Stimulated activated CD8-positive, alpha-beta memory T cell treated with anti-CD3 and anti-CD28 coated beads, Interleukin-4, amount 100 ng/mL, for 4 hours (primary cell): ENCODE data around the gene GNPTG.

Experiments
- DNase-seq, 2 donors: peaks; one replicate each; pipeline ENCODE4 v3.0.0-alpha.2; 2020; ENCODE audit warnings: low read depth in 2 of 2, low spot score in 1 of 2

Gene GNPTG

DNA sequence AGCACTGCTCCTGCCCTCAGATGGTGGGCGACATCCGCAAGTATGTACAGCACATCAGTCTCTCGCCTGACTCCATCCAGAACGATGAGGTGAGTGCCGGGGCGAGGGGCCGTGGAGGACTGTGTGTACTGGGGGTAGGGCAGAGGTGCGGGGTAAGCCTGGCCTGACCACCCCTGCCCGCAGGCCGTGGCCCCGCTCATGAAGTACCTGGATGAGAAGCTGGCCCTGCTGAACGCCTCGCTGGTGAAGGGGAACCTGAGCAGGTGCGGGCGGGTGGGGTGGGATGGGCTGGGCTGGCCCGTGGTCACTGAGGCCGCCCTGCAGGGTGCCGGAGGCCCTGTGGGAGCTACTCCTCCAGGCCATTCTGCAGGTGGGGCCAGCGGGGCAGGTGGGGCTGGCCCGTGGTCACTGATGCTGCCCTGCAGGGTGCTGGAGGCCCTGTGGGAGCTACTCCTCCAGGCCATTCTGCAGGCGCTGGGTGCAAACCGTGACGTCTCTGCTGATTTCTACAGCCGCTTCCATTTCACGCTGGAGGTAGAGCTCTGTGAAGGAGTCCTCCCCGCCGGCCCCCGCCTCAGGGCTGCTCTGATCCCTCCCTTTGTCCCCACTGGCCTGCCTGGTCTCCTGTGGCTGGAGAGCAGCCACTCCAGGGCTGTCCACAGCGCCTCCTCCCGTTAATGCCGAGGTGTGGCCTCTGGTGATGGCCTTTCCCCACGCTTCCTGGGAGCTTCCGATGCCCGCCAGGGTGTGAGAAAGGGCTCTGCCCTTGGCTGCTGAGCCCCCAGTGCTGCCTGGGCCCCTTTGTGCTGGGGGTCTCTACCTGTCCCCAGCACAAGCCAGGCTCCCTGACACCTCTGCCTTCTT lies 5.1 kb upstream of the GNPTG start:
- DNase-seq: no peak

DNA sequence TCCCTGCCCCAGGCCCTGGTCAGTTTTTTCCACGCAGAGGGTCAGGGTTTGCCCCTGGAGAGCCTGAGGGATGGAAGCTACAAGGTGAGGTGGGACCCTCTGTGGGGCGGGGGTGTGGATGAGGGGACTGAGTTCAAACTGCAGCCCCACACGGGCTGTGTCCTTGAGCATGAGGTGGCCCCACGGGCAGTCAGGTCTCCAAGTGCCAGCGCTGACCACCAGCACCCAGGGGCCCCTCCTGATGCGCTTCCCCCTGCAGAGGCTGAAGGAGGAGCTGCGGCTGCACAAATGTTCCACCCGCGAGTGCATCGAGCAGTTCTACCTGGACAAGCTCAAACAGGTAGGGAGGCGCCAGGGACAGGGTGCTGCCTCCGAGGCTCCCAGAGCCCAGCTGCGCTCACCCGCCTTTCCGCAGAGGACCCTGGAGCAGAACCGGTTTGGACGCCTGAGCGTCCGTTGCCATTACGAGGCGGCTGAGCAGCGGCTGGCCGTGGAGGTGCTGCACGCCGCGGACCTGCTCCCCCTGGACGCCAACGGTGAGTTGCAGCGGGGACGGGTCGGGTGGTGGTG lies 4.4 kb upstream of the GNPTG start:
- no peak for DNase-seq

DNA sequence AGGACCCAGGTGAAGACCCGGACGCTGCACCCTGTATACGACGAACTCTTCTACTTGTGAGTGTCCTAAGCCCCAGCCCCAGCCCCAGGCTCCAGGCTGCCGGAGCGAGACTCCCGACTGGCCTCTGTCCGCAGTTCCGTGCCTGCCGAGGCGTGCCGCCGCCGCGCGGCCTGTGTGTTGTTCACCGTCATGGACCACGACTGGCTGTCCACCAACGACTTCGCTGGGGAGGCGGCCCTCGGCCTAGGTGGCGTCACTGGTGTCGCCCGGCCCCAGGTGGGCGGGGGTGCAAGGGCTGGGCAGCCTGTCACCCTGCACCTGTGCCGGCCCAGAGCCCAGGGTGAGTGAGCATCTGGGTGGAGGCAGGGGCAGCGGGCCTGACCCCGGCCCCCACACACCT lies 3.8 kb upstream of the GNPTG start:
- DNase-seq: no peak

DNA sequence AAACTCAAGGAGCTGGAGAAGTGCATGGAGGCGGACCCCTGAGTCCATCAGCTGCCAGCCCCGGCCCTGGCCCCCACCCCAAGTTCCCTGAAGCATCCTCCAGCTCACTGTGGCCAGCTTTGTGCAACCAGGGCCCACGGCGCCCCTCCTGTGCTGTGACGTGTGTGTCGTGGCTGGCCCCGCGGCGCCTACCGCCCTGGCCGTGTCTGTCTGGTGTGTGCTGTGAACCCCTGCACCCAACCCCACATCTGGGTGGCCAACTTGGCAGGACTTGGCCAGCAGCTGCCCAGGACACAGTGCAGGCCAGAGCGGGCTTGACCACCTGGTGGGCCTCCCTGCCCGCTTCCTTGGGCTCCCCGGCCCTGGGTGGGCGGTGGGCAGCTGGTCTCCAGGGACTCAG lies 3.3 kb upstream of the GNPTG start:
- DNase-seq: no peak

DNA sequence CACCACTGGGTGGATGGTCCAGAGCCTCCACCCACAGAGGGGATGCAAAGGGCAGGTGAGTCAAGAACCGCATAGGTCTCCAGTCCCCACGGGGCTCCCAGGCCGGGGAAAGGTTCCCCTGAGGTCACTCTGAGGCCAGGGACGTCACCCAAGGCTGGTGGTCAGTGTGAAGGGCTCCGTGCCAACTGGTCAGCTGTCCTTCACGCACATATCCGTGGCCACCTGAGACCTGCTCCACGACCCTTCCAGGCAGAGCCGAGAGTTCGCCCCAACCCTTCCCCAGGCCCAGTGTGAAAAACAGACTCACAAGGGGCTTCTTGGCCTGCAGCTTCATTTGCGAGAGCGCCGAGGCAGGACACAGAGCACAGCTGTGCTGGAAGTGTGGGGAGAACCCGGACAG lies 2.8 kb upstream of the GNPTG start:
- no peak for DNase-seq

DNA sequence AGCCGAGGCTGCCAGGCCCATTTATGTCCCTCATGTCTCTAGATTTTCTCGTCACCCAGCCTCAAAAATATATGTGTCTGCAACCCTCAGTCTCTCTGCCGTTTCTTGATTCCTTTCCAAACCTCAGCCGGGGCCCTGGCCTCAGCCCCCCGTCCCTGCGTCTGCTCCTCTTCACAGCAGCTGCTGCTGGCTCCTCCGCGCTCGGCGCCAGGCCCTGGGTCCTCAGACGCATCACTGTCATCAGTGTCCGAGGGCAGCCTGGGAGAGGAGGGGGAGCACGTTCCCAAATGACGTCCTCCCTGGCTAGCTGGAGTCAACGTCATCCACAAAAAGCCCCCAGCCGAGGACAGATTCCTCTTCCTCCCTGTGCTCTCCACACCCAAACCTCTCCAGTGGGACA lies 2.4 kb upstream of the GNPTG start:
- DNase-seq: no peak

DNA sequence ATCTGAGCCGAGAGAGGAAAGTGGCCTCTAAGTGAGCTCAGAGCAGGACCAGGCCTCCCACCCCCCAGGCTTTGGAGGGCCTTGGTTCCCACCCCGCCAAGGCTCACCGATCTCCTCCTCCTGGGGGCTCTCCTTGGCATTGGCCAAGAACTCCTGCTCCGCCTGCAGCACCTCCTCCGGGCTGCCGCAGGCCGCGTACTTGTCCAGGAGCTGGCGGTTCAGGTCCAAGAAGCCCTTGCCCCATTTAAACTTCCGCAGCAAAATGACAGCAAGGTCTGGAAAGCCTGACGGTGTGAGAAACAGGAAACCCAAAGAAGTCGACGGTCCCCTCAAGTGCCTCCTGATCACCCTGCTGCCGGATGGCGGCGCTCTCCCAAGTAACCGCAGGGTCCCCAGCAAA lies 1.8 kb upstream of the GNPTG start:
- no peak for DNase-seq

DNA sequence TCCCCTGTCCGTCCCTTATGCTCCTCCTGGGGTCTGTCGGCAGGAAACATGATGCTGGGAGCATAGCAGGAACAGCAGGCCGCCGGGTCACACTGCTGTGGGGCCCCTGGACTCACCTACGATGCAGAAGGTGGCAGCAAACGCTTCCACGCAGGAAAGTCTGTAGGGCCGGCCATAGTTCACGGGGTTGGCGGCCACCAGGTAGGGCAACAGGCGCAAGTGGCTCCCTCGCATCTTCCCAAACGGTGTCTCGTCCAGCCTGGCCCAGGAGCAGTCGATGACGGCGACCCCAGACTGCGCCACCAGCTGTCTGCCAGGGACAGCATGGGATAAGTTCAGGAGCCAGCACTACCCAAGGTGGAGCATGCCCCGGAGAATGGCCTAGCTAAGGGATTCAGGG lies 1.0 kb upstream of the GNPTG start:
- DNase-seq: no peak

DNA sequence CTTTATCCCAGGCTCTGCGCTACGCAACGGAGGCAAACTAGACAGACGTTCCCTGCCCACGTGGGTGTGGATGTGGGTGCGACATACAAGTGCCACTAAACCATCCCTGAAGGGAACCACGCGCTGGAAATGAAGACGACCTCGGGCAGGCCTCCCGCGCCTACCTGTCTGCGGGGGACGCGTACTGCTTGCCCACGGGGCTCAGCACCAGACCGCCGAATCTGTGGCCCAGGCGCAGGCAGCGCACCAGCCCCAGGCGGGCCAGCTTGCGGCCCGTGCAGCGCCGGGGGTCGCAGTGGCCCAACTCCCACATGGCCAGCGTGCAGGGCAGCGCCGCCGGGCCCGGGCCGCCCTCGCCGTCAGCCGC lies 533 bp upstream of the GNPTG start:
- DNase-seq: no peak

DNA sequence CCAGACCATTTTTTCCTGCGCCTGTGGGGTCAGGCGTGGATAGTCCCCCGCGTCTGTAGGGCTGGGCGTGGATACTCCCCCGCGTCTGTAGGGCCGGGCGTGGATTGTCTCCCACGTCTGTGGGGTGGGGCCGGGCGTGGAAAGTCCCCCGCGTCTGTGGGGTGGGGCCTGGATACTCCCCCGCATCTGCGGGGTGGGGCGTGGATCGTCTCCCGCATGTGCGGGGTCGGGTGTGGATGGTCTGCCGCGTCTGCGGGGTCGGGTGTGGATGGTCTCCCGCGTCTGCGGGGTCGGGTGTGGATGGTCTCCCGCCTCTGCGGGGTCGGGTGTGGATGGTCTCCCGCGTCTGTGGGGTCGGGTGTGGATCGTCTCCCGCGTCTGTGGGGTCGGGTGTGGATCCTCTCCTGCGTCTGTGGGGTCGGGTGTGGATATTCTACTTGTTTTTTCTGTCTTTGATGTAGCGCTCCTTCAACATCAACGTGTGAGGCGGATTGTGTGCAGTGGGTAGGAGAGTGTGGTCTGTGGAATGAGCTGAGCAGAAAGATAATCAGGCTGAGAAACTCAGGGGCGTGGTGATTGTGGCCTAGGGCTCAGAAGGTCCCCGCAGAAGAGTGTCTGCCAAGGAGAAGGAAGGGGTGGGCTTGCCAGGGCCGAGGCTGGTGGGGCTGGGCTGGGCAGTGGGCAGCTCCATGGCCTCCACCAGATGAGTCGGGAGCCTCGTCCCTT lies 3.2 kb downstream of the GNPTG start:
- no peak for DNase-seq

DNA sequence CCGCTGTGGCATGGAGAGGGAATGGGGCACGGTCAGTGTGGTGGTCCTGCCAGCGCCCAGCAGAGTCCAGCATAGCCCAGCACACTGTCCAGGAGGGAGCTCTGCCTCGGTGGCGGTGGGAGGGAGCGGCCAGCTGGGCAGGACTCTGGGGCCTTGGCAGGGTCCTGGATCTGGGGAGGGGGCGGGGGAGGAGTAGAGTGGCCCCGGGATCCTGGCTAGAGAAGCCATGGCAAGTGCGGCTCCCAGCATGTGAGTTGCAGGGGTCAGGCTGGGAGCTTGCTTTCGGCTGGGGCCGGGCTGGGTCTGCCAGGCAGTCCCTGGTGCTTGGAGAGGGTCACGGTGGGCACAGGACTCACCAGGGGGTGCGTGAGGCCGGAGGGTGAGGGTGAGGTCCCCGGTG lies 3.9 kb downstream of the GNPTG start:
- DNase-seq: no peak

DNA sequence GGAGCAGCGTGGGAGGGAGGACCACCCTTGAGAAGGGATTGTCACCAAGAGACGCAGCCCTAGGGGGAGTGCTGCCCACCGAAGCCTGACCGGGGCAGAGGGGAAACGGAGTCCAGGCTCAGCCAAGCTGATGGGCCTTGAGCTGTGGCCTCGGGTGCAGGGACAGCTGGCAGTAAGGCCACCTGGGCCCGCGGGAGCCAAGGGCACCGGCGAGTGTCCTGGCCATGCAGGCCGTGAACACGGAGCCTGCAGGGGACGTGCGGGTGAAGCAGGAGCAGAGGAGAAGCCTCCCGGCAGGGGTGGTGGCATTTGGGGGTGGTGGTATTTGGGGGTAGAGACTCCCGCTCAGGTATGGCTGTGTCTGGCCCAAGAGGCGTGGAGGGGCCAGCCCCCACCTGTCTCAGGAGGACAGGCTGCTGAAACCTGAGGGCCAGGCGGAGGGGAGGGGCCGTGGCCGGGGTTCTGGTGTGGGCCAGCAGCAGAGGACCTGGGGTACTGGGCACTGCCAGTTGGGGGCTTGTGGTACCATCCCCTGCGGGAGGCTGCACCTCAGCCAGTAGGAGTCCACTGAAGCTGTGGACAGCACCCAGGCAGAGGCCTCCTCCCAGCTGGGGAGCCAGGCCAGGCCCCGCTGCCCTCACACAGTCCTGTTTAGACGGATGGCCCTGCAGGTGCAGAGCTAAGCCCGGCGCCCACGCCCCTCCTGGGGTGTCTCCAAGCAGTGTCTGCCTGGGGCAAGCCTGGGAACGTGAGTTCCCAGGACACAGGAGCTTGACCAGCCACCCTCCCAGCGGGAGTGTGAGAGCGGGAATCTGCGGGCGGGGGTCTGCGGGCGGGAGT lies 4.5 kb downstream of the GNPTG start:
- DNase-seq: no peak

DNA sequence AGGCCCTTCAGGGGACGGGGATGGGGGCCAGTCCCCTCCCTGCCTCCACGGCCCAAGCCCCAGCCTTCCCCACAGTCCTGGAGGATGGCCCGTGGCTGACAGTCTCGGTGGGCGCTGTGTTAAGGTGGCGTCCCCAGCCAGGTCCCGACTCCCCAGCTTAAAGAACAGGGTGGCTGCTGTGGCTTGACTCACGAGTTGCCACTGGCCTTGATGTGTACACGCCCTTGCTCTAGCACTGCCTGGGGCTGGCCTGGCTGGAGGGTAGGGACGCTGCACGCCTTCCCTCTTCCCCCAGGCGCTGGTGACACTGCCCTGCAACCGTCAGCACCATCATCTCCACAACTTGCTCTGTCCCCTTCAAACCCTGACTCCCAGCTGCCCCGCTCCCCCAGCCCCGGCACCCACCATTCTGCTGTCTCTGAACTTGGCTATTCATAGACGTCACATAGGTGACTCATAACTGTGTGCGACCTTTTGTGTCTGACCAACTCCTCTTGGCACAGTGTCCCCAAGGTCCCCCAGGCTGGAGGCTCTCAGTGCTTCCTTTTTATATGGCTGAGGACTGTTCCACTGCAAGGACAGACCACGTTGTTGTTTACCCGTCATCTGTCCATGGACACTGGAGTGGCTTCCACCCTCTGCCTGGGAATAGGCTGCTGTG lies 6.3 kb downstream of the GNPTG start:
- no peak for DNase-seq

DNA sequence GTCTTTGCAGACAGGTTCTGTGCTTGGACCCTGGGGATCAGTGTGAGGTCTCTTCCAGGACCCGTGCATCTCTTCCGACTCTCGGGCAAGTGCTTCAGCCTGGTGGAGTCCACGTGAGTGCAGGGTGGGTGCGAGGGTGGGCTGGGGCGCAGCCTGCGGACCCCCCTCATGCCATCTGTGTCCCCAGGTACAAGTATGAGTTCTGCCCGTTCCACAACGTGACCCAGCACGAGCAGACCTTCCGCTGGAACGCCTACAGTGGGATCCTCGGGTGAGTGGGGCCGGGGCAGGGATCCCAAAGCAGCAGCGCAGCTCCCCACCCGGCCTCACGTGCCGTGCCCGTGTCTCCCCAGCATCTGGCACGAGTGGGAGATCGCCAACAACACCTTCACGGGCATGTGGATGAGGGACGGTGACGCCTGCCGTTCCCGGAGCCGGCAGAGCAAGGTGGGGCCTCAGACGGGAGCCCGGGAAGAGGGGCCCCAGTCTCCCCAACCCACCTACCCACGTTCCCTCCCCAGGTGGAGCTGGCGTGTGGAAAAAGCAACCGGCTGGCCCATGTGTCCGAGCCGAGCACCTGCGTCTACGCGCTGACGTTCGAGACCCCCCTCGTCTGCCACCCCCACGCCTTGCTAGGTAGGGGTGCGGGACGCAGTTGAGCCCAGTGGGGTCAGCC lies 10.1 kb downstream of the GNPTG start:
- DNase-seq: no peak

DNA sequence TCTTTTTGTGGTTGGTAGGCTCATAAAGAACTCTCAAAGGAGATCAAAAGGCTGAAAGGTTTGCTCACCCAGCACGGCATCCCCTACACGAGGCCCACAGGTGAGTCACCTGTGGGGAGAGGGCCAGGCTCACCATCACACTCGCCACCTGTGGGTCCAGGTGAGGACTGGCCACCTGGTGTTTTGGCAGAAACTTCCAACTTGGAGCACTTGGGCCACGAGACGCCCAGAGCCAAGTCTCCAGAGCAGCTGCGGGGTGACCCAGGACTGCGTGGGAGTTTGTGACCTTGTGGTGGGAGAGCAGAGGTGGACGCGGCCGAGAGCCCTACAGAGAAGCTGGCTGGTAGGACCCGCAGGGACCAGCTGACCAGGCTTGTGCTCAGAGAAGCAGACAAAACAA lies 11.1 kb downstream of the GNPTG start:
- no peak for DNase-seq

DNA sequence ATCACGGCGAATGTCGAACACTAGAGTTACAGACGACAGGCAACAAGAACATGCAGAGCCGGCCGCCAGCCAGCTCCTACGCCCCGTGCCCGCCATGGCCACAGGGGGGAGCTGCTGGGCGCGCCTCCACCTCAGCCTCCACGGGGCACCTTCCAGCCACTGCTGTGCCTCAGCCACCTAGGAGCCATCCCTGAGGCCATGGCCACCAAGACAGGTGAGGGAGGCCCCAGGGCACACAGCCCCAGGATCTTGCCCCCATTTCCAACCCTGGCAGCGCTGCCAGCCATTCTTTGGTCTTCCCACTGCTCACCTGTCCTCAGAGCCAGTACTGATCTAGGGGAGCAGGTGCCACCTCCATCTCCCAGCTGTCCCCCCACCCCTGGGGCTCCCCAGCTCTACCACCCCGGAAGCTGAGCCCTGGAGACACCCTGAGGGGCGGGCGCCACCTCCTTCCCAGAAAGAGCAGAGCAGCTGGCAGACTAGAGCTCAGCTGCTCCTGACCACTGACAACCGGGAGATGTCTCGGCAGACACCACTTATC lies 11.8 kb downstream of the GNPTG start:
- DNase-seq: peak in 1 of 2 donors; percentile 32

DNA sequence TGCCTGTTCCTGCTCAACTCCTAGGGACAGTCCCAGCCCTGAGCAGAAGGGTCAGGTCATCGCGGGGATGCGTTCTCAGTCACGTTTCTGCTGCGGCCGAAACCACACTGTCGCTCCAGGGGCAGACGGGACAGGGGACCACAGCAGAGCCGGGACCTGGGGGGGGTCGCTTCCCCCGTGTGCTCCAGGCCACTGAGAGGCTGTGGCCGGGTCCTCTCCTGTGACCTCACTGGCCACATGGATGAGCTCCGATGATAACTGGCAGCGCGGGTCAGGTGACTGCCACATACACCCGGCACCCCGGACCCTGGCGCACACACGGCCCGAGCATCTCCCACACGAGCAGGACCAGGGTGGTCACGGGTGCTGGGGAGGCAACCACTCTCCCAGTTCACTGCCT lies 12.8 kb downstream of the GNPTG start:
- no peak for DNase-seq

DNA sequence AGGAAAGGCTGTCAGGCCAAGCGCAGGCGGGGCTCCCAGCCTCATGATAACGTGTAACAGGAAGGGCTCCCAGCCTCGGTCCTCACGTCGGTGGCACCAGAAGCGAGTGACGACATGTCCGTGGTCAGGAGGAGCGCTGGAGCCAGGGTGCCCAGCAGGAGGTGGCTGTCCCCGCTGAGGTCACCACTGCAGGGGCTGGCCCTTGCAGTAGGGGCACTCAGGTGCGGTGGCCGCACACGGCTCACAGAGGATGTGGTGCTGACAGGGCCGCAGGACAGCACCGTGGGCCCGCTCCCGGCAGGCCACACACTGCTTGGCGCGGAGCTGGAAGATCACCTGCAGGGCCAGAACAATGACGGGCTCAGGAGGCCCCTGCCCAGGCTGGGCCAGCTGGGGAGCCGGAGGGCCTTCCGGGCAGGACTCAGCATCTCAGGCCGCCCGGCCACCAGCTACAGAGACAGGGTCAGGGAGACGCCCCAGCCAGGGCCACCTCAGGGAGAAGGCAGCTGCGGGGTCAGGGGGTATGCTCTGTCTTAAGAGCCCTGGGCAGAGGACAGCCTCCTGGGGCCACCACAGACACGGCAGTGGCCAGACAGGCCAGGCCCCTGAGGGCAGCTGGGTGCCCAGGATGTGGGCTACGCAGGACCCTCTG lies 14.5 kb downstream of the GNPTG start:
- no peak for DNase-seq

DNA sequence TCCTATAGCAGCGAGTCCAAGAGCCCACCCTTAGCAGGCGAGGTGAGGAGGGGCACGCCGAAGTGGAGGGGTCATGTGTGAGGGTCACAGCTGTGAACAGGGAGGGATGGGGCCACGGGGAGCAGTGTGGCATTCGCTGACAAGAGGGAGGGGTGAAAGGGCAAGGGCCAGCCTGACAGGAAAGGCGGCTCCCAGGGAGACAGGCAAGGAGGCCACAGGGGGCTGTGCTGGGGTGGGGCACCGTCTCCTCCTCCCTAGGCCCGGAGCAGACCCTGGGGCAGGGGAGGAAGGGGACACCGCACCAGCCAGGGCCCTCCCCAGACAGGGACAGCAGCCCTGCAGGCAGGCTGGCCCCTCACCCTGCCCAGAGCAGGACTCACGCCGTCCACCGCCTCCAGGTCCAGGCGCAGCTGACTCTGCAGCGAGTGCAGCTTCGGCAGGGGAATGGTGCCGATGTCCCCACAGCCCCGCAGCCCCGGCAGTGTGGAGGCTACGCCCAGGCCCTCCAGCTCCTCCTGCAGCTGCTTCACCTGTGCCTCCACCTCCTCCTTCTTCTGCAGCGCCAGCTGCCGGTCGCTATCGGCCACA lies 15.1 kb downstream of the GNPTG start:
- DNase-seq: no peak
